Measurements from ENCODE around the gene TBX5. TPM values are rescaled to one million over a fixed set of nuclear protein-coding genes. Genes with fewer than 3 reads are reported as not detected.

TBX5 gene
- total and polyA plus RNA-seq, 12 donors = 0.07 to 0.27 (median 0.14) TPM; not detected in 8

- intact Hi-C loops (cut with DNase I) = no loop called here
- H3K4me1 ChIP-seq (replicated peaks in 1 of 2) = no peaks in the 10 kb centered on the region
- no peak overlapping the region for H3K4me3 ChIP-seq
- no peaks in the 10 kb centered on the region for H3K36me3 ChIP-seq (replicated peaks in 1 of 2)
- H3K9me3 ChIP-seq (replicated peaks in 1 of 3) = no peaks in the 10 kb centered on the region
- peaks cover 95% of the 10 kb centered on the region for H3K27me3 ChIP-seq
- WGBS, 4 donors = 9 to 19% (median 13%) methylated on average over 24 to 41 of the region's 41 CpGs
- TF ChIP-seq POLR2A (IDR thresholded peaks at IDR 0.05) = no peak
- TF ChIP-seq, protein P1, sequence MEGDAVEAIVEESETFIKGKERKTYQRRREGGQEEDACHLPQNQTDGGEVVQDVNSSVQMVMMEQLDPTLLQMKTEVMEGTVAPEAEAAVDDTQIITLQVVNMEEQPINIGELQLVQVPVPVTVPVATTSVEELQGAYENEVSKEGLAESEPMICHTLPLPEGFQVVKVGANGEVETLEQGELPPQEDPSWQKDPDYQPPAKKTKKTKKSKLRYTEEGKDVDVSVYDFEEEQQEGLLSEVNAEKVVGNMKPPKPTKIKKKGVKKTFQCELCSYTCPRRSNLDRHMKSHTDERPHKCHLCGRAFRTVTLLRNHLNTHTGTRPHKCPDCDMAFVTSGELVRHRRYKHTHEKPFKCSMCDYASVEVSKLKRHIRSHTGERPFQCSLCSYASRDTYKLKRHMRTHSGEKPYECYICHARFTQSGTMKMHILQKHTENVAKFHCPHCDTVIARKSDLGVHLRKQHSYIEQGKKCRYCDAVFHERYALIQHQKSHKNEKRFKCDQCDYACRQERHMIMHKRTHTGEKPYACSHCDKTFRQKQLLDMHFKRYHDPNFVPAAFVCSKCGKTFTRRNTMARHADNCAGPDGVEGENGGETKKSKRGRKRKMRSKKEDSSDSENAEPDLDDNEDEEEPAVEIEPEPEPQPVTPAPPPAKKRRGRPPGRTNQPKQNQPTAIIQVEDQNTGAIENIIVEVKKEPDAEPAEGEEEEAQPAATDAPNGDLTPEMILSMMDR (IDR thresholded peaks at IDR 0.05) = no peak
- DNase-seq = no peak
- H3K27ac ChIP-seq = no peak overlapping the region
These were observed 2.8 kb downstream of the TBX5 start for GRCh38 chr12:114403011-114403689.

DNA sequence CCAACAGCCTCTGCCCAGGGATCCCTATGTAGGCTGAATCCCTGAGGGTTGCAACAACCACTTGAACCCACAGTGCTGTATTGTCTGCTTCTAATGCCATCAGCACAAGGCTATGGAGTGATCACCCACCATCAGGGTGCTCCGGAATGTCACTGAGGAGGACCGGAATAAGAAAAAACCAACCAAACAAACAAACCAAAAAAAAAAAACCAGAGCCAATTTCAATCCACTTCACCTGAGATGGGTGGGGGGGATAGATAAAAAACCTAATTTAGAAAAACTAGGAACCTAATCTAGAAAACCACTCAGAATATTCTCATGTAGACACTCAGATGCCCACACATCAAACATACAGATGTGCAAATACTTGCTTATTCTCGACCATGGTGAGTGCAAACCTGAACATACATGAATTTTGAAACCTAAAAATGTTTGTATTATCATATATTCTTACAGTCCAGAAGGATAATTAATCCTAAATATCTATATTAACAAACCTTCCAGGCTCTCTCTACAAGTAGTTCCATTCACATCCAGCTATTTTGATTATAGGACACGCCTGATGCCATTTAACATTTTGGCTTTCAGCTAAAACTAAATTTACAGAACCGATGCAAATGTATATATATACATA is 3.7 kb downstream of the TBX5 start:
- Histone ChIP-seq H3K4me3 (no peak overlapping the region), H3K4me1 (replicated peaks in 1 of 2) (no peaks in the 10 kb centered on the region), H3K9me3 (replicated peaks in 1 of 3) (no peaks in the 10 kb centered on the region), H3K36me3 (replicated peaks in 1 of 2) (no peaks in the 10 kb centered on the region), H3K27me3 (peaks cover 94% of the 10 kb centered on the region), H3K27ac (no peak overlapping the region)
- intact Hi-C loops (cut with DNase I) = no loop called here
- 26 to 39% (median 34%) methylated on average over 5 of the region's 5 CpGs for WGBS, 4 donors
- TF ChIP-seq, protein P1 (IDR thresholded peaks at IDR 0.05) = no peak
- no peak for TF ChIP-seq POLR2A (IDR thresholded peaks at IDR 0.05)
- no peak for DNase-seq

DNA sequence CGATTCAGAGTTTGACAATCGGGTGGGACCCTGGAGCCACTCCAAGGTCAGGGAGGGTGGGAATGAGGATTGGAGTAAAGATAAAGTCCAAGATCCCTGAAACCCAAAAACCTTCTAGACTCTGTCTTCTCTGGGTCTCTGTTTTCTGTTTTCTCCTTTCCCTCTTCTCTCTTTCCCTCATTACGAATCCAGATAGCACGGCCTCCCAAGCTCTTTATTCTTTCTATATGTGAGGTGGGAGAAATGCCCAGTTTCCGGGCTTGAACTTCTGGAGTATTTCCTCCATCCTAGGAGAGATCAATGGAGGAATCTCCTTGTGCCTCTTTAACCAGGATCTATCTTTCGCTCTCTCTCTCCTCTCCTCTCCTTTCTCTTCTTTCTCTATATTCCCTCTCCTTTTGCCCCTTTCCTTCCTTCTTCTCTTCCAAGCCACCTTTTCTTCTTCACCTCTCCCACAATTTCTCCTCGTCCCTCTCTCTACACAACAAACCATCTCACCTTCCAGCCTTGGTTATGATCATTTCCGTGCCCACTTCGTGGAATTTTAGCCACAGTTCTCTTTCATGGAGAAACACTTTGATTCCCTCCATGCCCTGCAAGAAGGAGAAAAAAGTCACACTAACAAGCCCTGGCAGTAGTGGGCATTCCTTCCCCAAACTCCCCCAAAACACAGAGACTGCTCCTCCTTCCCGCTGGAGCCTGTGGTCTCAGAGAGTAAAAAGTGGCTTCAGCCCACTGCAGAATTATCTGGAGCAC is 4.4 kb downstream of the TBX5 start:
- no peak for TF ChIP-seq POLR2A (IDR thresholded peaks at IDR 0.05)
- TF ChIP-seq, protein P1 (IDR thresholded peaks at IDR 0.05) = no peak
- Histone ChIP-seq H3K27ac (no peak overlapping the region), H3K4me3 (no peak overlapping the region), H3K9me3 (replicated peaks in 1 of 3) (no peaks in the 10 kb centered on the region), H3K4me1 (replicated peaks in 1 of 2) (no peaks in the 10 kb centered on the region), H3K27me3 (peaks cover 94% of the 10 kb centered on the region), H3K36me3 (replicated peaks in 1 of 2) (no peaks in the 10 kb centered on the region)
- WGBS, 4 donors = 14 to 24% (median 17%) methylated on average over 10 of the region's 10 CpGs
- intact Hi-C loops (cut with DNase I) = no loop called here
- DNase-seq = no peak

DNA sequence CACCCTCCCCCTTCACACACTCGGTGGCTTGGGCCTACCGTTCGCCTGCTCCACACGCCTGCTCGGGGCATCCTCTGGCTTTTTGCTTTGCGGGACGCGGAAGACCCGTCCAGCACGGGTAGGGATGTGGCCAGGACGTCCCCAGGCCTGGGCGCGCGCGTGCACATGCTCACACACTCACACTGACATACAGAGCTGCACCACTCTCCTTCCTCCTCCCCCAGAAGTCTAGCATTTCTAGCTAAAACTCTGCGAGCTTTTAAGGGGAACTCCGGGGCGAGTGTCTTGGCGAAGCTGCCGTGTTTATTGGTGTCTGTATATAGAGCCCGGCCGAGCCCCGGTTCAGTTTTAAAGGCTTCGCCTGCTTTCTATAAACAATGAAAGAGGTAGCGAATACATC is 5.0 kb downstream of the TBX5 start:
- TF ChIP-seq, protein P1 (IDR thresholded peaks at IDR 0.05) = no peak
- TF ChIP-seq POLR2A (IDR thresholded peaks at IDR 0.05) = no peak
- intact Hi-C loops (cut with DNase I) = no loop called here
- Histone ChIP-seq H3K4me1 (replicated peaks in 1 of 2) (no peaks in the 10 kb centered on the region), H3K27ac (no peak overlapping the region), H3K27me3 (peaks cover 94% of the 10 kb centered on the region), H3K4me3 (no peak overlapping the region), H3K9me3 (replicated peaks in 1 of 3) (no peaks in the 10 kb centered on the region), H3K36me3 (replicated peaks in 1 of 2) (no peaks in the 10 kb centered on the region)
- DNase-seq = no peak
- 13 to 28% (median 21%) methylated on average over 14 to 25 of the region's 25 CpGs for WGBS, 4 donors
